Kidney (tissue), 14 donors: ENCODE data around the gene CARD14. TPM values are rescaled to one million over a fixed set of nuclear protein-coding genes. Genes with fewer than 3 reads are reported as not detected.

Experiments
- DNase-seq, 5 donors: peaks; one replicate each; pipeline ENCODE4 v3.0.0-alpha.2; 2013 to 2020
- FAIRE-seq: peaks from 2 replicates; lab custom pipeline; 2012; peaks lifted over from hg19 to GRCh38; lab: Jason Lieb, UNC
- H3K27ac ChIP-seq, 2 donors: one replicate each; pipeline ENCODE4 v1.7.0; 2013; ENCODE audit warnings: low read depth in 2 of 2, low read length in 2 of 2, inconsistent platforms in 1 of 2
- H3K27me3 ChIP-seq: one replicate; pipeline ENCODE4 v1.7.1; 2013; ENCODE audit warnings: low read length, inconsistent platforms; ENCODE audit not compliant: control insufficient read depth, insufficient read depth
- H3K36me3 ChIP-seq, 3 donors: one replicate each; pipeline versions ENCODE4 v1.7.0 to v1.7.1; 2013; ENCODE audit warnings: low read length in 3 of 3, control low read depth in 1 of 3, inconsistent platforms in 1 of 3; ENCODE audit not compliant: insufficient read depth in 3 of 3, control insufficient read depth in 2 of 3
- H3K4me1 ChIP-seq, 3 donors: one replicate each; pipeline versions ENCODE4 v1.7.0 to v1.7.1; 2013; ENCODE audit warnings: low read length in 3 of 3, inconsistent platforms in 1 of 3, low read depth in 1 of 3; ENCODE audit not compliant: control insufficient read depth in 2 of 3, insufficient read depth in 2 of 3
- H3K4me3 ChIP-seq, 3 donors: one replicate each; pipeline versions ENCODE4 v1.7.0 to v1.8.1; 2013; ENCODE audit warnings: low read length in 3 of 3, control low read depth in 1 of 3, inconsistent platforms in 1 of 3
- H3K9ac ChIP-seq, 3 donors: one replicate each; pipeline versions ENCODE4 v1.7.0 to v1.7.1; 2013; ENCODE audit warnings: low read length in 3 of 3, control low read depth in 1 of 3, inconsistent platforms in 1 of 3
- H3K9me3 ChIP-seq, 3 donors: one replicate each; pipeline versions ENCODE4 v1.7.0 to v1.7.1; 2013; ENCODE audit warnings: low read length in 3 of 3, control low read depth in 1 of 3, inconsistent platforms in 1 of 3; ENCODE audit not compliant: control insufficient read depth in 2 of 3, insufficient read depth in 1 of 3
- CTCF ChIP-seq: IDR thresholded peaks from 3 replicates; pipeline ENCODE4 v1.5.1; 2012; ENCODE audit warnings: mild to moderate bottlenecking, moderate library complexity, borderline replicate concordance; ENCODE audit not compliant: insufficient read depth; ENCODE audit errors: extremely low read depth
- intact Hi-C: fragments of 100-400 bp; cut with DNase I; formaldehyde crosslinking; loops from one replicate; pipeline ENCODE4 v1.11.1; 2022
- polyA plus RNA-seq: library from polyadenylated mRNA; stranded (reverse); fragments of 350-450 nt; fragmentation: Illumina TruSeq; extraction: RNeasy Lipid Tissue Mini Kit (QIAGEN cat#74804); gene quantifications from one replicate; pipeline ENCODE4 v1.2.3, GENCODE V29; 2014; ENCODE audit warnings: low read depth, low replicate concordance; ENCODE audit not compliant: insufficient read depth
- total RNA-seq: library from RNA; stranded (reverse); fragmentation: NEBNext Ultra II Directional; extraction: Animal tissue kit (Norgen Biotek cat#: 25700); gene quantifications from one replicate; pipeline ENCODE4 v1.2.1, GENCODE V29; 2021
- donor health status: control.
- donor health status: control.
- donor health status: control.
- donor health status: control.
- donor health status: control.
- donor health status: DM: yes; HTN: yes; CAD: no.
- donor health status: Normal renal cell carcinoma (clear cell type).

Gene CARD14
- total and polyA plus RNA-seq, 2 donors from 2014 or later: 0.17 to 1.7 TPM

- Histone ChIP-seq H3K9me3 (no peaks in the 10 kb centered on the region), H3K27me3 (no peaks in the 10 kb centered on the region), H3K36me3 (peaks cover 0 to 7% (median 3%) of the 10 kb centered on the region in 3 donors), H3K4me1 (peaks cover 0 to 14% (median 3%) of the 10 kb centered on the region in 3 donors), H3K9ac (peak overlapping the region; percentile 39 to 91 (median 77)), H3K4me3 (peak overlapping the region; percentile 50 to 77 (median 70)), H3K27ac (peak overlapping the region; percentile 85 to 93)
- TF ChIP-seq CTCF: no peak
- DNase-seq (peak in 1 of 5 donors; percentile 64), FAIRE-seq (no peak)
- intact Hi-C loops: no loop called here
Measured at GRCh38 chr17:80219763-80220053, 49.9 kb downstream of the CARD14 start.

DNA sequence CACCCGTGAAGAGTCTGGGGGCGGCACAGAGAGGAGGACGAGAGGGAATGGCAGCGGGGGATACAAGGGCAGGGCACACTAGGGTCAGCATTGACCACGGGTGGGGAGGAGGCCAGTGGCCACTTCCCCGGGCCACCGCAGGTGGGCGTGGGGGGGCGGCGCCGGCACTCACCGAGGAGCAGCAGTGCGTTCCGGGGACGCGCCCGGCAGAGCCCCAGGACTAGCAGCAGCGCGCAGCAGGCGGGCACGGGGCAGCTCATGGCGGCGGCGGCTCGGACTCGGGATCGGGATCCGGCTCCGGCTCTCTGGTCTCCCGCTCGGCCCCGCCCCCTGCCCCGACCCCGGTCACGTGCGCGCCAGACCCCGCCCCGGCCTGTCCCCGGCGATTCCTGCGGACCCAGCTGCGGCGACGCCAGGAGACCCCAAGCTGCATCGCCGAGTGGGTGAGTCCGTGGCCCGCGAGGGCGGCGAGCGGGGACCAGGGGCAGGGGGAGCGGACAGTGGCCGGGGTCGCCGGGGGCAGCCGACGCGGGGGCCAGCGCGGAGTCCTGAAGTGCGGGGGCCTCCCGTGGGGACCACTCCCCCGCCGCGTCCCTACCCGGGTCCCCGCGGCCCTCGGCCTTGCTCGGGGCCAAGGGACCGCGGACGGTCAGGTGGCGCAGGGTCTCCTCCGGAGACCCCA lies 50.4 kb downstream of the CARD14 start, which contains the start of the genes SGSH and SLC26A11:
TSS of gene SGSH (minus strand) at position 280 of the 682 bp plus-strand sequence. CDS start at position 260, 20 bp downstream.
TSS of gene SLC26A11 (plus strand) at position 374 of the 682 bp plus-strand sequence. CDS start 1,134 bp downstream, outside the sequence.
- Histone ChIP-seq H3K9me3 (no peaks in the 10 kb centered on the region), H3K4me3 (peak within 1 kb of the TSS; percentile 50 to 77 (median 70)), H3K36me3 (peaks cover 0 to 7% (median 3%) of the 10 kb centered on the region in 3 donors), H3K4me1 (peaks cover 0 to 14% (median 3%) of the 10 kb centered on the region in 3 donors), H3K27me3 (no peaks in the 10 kb centered on the region), H3K27ac (peak within 1 kb of the TSS; percentile 85 to 93), H3K9ac (peak within 1 kb of the TSS; percentile 39 to 91 (median 77))
- FAIRE-seq (no peak), DNase-seq (peak; percentile 84 to 94 (median 89))
- TF ChIP-seq CTCF: no peak
- intact Hi-C loops: no loop called here

DNA sequence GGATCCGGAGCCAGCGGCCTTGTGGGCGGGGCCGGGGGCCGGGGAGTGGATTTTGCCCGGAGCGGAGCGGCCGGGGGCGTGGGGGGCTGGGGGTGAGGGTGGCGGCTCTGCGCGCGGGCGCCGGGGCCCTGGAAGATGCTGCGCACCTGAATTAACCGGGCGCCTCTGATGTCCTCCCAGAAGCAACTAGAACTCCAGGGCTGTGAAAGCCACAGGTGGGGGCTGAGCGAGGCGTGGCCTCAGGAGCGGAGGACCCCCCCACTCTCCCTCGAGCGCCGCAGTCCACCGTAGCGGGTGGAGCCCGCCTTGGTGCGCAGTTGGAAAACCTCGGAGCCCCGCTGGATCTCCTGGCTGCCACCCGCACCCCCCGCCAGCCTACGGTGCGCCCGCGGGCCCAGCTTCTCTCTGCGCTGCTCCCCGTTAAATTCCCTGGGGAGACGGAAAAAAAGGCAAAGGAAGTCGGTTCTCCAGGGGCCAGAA lies 50.9 kb downstream of the CARD14 start:
- peak; percentile 43 to 78 (median 62) for DNase-seq
- H3K36me3 ChIP-seq: peaks cover 0 to 7% (median 3%) of the 10 kb centered on the region in 3 donors
- no peaks in the 10 kb centered on the region for H3K9me3 ChIP-seq
- no peak for FAIRE-seq
- peak overlapping the region in 2 of 3 donors; percentile 55 to 58 for H3K9ac ChIP-seq
- H3K4me3 ChIP-seq: peak overlapping the region; percentile 2 to 70 (median 66)
- peak overlapping the region in 1 of 2 donors; percentile 93 for H3K27ac ChIP-seq
- no peak for TF ChIP-seq CTCF
- no peaks in the 10 kb centered on the region for H3K27me3 ChIP-seq
- H3K4me1 ChIP-seq: peaks cover 0 to 14% (median 3%) of the 10 kb centered on the region in 3 donors
- intact Hi-C loops: no loop called here
